HG03469 (cell line): ENCODE measurements around the gene PFDN1.

ENCODE experiments used
- ATAC-seq: cut with Tn5 transposase; IDR thresholded peaks from one replicate; pipeline ENCODE4 v1.9.1; 2021; ENCODE audit warnings: mild to moderate bottlenecking, moderate library complexity, moderate number of reproducible peaks; ENCODE audit not compliant: unreplicated experiment

The PFDN1 gene

GRCh38 chr5:140261403-140262171, 41.3 kb downstream of the PFDN1 start:
- no peak for ATAC-seq

- no peak for ATAC-seq
Measured at GRCh38 chr5:140260089-140260656, 42.7 kb downstream of the PFDN1 start.

GRCh38 chr5:140259500-140259899, 43.4 kb downstream of the PFDN1 start:
- ATAC-seq, result no peak

- ATAC-seq, result no peak
Measured at GRCh38 chr5:140258873-140259272, 44.0 kb downstream of the PFDN1 start.

- no peak for ATAC-seq
Measured at GRCh38 chr5:140258016-140258415, 44.9 kb downstream of the PFDN1 start.

- no peak for ATAC-seq
Measured at GRCh38 chr5:140256726-140257125, 46.2 kb downstream of the PFDN1 start.

- no peak for ATAC-seq
Measured at GRCh38 chr5:140255460-140256157, 47.3 kb downstream of the PFDN1 start.

- ATAC-seq, result no peak
Measured at GRCh38 chr5:140253985-140254384, 48.9 kb downstream of the PFDN1 start.

- ATAC-seq, result no peak
Measured at GRCh38 chr5:140252470-140253126, 50.3 kb downstream of the PFDN1 start.

GRCh38 chr5:140251527-140251973, 51.4 kb downstream of the PFDN1 start:
- ATAC-seq, result no peak

GRCh38 chr5:140250386-140250785, 52.5 kb downstream of the PFDN1 start:
- no peak for ATAC-seq

GRCh38 chr5:140249536-140249935, 53.4 kb downstream of the PFDN1 start:
- ATAC-seq, result no peak

- no peak for ATAC-seq
Measured at GRCh38 chr5:140248414-140248813, 54.5 kb downstream of the PFDN1 start.

- ATAC-seq, result no peak
Measured at GRCh38 chr5:140246378-140247122, 56.4 kb downstream of the PFDN1 start.

GRCh38 chr5:140245926-140246325, 57.0 kb downstream of the PFDN1 start:
- ATAC-seq, result no peak

- ATAC-seq, result no peak
Measured at GRCh38 chr5:140245341-140245740, 57.6 kb downstream of the PFDN1 start.

GRCh38 chr5:140244525-140245025, 58.3 kb downstream of the PFDN1 start:
- peak; percentile 51 for ATAC-seq

GRCh38 chr5:140243706-140244250, 59.1 kb downstream of the PFDN1 start:
- no peak for ATAC-seq

- ATAC-seq, result no peak
Measured at GRCh38 chr5:140242890-140243585, 59.9 kb downstream of the PFDN1 start.

GRCh38 chr5:140242099-140242498, 60.8 kb downstream of the PFDN1 start:
- ATAC-seq, result no peak
